Activated naive CD4-positive, alpha-beta T cell treated with anti-CD3 and anti-CD28 coated beads, Interleukin-2, amount 50 U/mL, for 16 hours (primary cell): ENCODE results near the gene CCDC27.

Experiments used
- DNase-seq: peaks from one replicate; pipeline ENCODE4 v3.0.0-alpha.2; 2020

Gene CCDC27

GRCh38 chr1:3752400-3752945 lies at the start of gene CCDC27:
CCDC27 (plus strand) TSS chr1:3752450; CDS start chr1:3752482, 32 bp downstream.
- DNase-seq: no peak

DNA sequence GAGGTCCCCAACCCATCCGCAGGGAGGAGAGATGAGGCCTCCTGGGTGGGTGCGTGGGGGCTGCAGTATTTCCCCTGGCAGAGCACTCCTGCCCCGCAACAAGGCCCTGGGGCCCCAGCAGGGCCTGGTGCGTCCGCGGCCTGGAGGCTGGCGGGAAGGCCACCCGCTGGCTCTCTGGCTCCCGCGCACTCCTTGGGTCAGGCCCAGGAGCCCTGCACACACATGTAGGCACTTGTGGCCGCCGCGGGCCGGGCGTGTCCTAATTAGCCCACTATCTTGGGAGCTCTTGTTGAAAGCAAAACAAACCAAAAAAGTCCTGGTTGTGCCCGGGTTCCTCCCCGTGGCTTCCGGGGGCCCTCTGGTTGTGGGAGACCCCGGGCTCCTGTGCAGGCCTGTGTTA lies 49.7 kb upstream of the CCDC27 start:
- no peak for DNase-seq

- DNase-seq: no peak
Observed at GRCh38 chr1:3702990-3703728, 49.1 kb upstream of the CCDC27 start.

DNA sequence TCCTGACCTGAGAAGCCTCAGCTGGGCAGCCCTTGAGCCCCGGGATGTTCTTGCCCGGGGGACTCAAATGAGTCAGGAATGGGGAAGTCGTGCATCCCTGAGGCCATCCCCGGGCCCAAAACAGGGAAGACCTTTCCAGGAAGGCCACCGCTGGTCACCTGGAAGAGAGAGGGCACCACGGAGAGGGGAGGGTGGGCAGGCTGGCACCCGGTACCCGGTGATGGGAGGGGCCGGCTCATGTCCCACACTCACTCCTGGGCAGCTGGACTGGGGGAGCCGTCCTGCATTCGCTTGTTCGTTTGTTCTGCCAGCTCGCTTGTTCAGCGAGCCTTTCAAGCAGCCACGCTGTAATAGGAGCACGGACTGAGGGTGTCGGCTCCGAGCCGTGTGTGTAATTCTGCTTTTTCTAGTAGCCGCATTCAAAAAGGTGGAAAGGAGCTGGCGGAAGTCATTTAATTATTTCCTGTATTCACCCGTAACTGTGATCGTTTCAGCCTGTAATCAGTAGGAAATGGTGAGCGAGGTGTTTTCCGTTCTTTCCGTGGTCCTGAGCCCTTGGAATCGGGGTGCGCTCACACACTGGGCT lies 48.4 kb upstream of the CCDC27 start:
- DNase-seq: no peak

DNA sequence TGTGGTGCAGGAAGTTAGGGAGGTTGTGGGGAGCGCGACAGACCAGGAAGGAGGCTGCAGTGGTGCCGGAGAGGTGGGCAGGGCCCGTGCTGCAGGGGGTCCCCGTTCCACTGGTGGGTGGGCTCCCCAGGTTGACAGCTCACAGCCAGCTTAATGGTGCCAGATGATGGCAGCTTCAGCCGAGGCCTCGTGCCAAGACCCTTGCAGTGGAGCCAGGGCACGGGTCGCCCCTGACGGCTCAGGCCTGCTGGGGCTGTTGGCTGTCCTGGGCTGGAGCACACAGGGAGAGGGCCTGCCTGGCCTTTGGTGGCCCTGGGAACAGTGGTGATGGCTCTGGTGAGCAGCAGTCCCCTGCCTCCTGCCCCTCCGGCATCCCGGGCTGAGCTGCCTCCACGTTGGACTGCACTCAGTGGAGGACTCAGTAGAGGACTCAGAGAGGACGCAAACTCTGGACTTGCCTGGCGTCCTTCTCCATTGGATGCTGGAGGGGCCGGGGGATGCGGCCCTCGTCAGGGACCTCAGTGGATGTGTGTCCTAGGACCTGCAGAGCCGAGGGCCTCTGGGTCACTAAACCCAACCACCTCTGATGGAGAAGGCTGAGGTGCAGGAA lies 46.8 kb upstream of the CCDC27 start:
- DNase-seq: no peak

DNA sequence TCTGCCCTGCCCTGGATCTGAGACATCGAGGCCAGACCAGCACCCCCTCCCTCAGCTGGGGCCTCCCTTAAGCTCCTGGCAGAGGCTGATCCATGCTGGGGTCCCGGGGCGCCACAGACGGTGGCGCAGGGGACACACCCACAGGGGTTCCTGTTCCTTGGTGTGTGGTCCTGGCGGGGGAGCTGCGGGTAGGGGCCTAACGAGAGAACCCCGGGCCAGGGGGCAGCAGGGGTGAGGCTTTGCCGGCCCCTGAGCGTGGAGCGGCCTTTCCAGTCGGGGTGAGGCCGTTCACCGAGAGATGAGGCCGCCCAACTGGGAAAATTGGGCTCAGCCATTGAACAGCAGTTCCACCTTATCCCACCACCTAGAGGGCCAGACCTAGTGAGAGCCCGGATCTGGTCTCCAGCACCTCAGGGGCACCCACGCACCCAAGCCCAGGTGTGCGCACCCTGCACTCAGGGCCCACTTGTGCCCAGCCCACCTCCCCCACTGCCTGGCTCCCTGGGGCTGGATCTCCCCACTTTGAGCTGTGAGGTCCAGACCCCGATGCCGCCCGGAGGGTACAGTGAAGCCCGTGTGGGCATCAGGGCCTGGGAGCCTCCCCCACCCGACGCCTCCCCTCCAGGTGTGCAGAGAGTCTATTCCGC lies 45.5 kb upstream of the CCDC27 start:
- no peak for DNase-seq

- DNase-seq: no peak
Observed at GRCh38 chr1:3707298-3707938, 44.8 kb upstream of the CCDC27 start.

DNA sequence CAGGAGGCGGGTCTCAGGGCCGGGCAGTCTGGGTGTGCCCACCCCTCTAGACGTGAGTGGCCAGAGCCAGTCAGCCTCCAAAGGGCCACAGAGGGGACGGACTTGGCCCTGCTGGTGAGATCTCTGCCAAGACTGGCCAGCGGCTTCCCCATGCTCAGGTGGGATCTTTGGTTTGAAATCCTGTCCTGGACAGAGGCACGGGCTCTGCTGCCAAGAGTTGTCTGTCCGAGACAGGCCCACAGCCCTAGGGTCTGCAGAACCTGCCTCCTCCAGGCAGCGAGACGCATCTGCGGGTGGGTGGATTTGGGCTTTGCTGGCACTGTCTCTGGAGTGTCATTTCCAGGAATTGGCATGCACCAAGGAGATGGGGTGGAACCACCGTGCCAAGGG lies 44.3 kb upstream of the CCDC27 start:
- no peak for DNase-seq

- no peak for DNase-seq
Observed at GRCh38 chr1:3708791-3709190, 43.5 kb upstream of the CCDC27 start.

GRCh38 chr1:3710251-3710650 lies 42.0 kb upstream of the CCDC27 start:
- no peak for DNase-seq

GRCh38 chr1:3711381-3711779 lies 40.9 kb upstream of the CCDC27 start:
- no peak for DNase-seq

- DNase-seq: no peak
Observed at GRCh38 chr1:3711780-3712451, 40.3 kb upstream of the CCDC27 start.

- DNase-seq: no peak
Observed at GRCh38 chr1:3712573-3713535, 39.4 kb upstream of the CCDC27 start.

- no peak for DNase-seq
Observed at GRCh38 chr1:3713840-3714239, 38.4 kb upstream of the CCDC27 start.

DNA sequence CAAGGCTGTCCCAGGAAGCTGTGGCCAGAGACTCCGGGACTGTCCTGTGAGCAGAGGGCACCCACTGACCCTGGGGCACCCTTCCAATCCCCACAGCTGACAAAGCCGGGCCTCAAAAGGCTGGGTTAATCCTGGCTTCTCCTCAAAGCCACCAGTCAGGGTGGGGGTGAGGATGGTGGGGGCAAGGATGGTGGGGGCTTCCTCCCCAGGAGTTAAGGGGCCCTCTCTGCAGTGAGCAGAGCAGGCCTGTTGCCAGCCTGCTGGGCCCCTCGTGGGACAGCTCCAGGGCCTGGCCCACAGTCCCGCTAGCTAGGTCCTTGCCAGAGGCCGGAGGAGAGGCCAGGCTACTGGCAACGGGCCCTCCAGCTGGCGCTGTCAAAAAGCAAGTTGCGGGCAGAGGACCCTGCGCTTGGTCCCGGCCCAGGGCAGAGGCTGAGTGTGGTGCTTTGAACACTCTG lies 37.9 kb upstream of the CCDC27 start:
- DNase-seq: no peak

DNA sequence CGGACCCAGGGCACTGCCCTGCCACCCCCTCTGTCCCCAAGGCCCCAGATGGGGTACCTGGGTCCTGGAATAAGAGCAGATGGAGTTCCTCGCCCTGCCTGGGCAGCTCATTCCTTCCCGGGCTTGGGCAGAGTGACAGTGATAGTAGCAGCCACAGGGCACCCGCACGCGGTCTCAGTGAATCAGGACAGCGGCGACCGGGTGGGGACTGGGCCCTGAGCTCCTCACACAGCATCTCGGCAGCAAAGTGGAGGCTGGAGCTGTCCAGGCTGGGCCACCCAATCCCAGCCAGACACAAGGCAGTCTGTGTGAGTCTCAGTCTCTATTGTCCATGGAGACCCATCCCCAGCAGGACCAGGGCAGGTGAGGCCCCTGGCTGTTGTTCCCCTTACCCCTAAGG lies 37.4 kb upstream of the CCDC27 start:
- no peak for DNase-seq

DNA sequence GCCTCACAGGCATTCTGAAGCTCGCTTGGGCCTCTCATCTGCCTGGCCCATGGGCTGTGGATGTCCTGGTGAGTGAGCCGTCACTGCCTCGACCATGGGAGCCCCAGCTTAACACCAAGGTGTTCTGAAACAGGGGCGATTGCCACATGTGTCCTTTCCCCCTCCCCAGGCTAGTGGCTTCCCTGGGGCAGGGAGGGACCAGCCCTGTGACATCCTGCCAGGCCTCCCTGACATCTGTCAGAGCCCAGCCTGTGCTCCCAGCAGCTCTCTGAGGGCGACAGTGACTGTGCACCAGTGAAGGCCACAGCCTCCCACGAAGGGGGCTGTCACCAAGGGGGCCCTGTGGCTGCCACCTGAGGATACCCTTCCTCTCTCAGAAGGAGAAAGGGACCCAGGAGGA lies 35.9 kb upstream of the CCDC27 start:
- DNase-seq: no peak

GRCh38 chr1:3717041-3717714 lies 35.1 kb upstream of the CCDC27 start:
- DNase-seq: no peak

GRCh38 chr1:3717715-3718601 lies 34.3 kb upstream of the CCDC27 start:
- DNase-seq: no peak

GRCh38 chr1:3718764-3719163 lies 33.5 kb upstream of the CCDC27 start:
- DNase-seq: no peak
